GM23338 (cell line): ENCODE measurements around the gene CA7. TPM values are rescaled to one million over a fixed set of nuclear protein-coding genes. Genes with fewer than 3 reads are reported as not detected.

Experiments
- ATAC-seq: fragments of 200-7000 bp; cut with Tn5 transposase; 3 replicates; pipeline ENCODE4 v1.9.1; 2020
- DNase-seq: peaks from one replicate; pipeline ENCODE4 v3.0.0-alpha.2; 2015; ENCODE audit warnings: low spot score
- H2AFZ ChIP-seq: fragments of 200-600 bp; sonication (generic); 2 replicates; pipeline ENCODE4 v1.8.0; 2016; ENCODE audit warnings: antibody characterized with exemption, mild to moderate bottlenecking, moderate library complexity
- H3F3A ChIP-seq: fragments of 200-600 bp; sonication (generic); replicated peaks from 2 replicates; pipeline ENCODE4 v1.8.0; 2017; ENCODE audit warnings: antibody characterized with exemption, mixed run types, low read depth
- H3K27ac ChIP-seq: fragments of 200-600 bp; sonication (generic); 2 replicates; pipeline ENCODE4 v1.6.1; 2016; ENCODE audit warnings: low read depth
- H3K27me3 ChIP-seq: fragments of 200-600 bp; sonication (generic); 2 replicates; pipeline ENCODE4 v1.8.0; 2016; ENCODE audit warnings: mild to moderate bottlenecking, mixed run types, moderate library complexity; ENCODE audit not compliant: insufficient read depth
- H3K36me3 ChIP-seq: fragments of 200-600 bp; sonication (generic); 2 replicates; pipeline ENCODE4 v1.8.0; 2016; ENCODE audit warnings: mild to moderate bottlenecking; ENCODE audit not compliant: insufficient read depth
- H3K4me1 ChIP-seq: fragments of 200-600 bp; sonication (generic); 2 replicates; pipeline ENCODE4 v1.8.0; 2016; ENCODE audit warnings: mild to moderate bottlenecking, moderate library complexity; ENCODE audit not compliant: insufficient read depth
- H3K4me2 ChIP-seq: fragments of 200-600 bp; sonication (generic); 2 replicates; pipeline ENCODE4 v1.7.1; 2017; ENCODE audit warnings: mixed run types
- H3K4me3 ChIP-seq: fragments of 200-600 bp; sonication (generic); 2 replicates; pipeline ENCODE4 v1.6.1; 2016; ENCODE audit warnings: mixed run types
- H3K79me2 ChIP-seq: fragments of 200-600 bp; sonication (generic); replicated peaks from 2 replicates; pipeline ENCODE4 v1.8.0; 2017; ENCODE audit warnings: mild to moderate bottlenecking; ENCODE audit not compliant: insufficient read depth
- H3K9me2 ChIP-seq: fragments of 200-600 bp; sonication (generic); 2 replicates; pipeline ENCODE4 v1.8.0; 2017; ENCODE audit not compliant: insufficient read depth
- H4K20me1 ChIP-seq: fragments of 200-600 bp; sonication (generic); replicated peaks from 2 replicates; pipeline ENCODE4 v1.8.0; 2017; ENCODE audit warnings: mild to moderate bottlenecking; ENCODE audit not compliant: insufficient read depth
- H3K27ac Mint-ChIP-seq: 2 replicates; pipeline ENCODE4 v1.8.0; 2020; ENCODE audit warnings: inconsistent platforms, mild to moderate bottlenecking, moderate library complexity, mixed read lengths
- H3K27me3 Mint-ChIP-seq: 3 replicates; pipeline ENCODE4 v1.8.0; 2022; ENCODE audit warnings: low read depth, mild to moderate bottlenecking, moderate library complexity, mixed read lengths, inconsistent platforms; ENCODE audit not compliant: insufficient read depth, poor library complexity
- H3K36me3 Mint-ChIP-seq: 3 replicates; pipeline ENCODE4 v1.8.0; 2021; ENCODE audit warnings: low read depth, mild to moderate bottlenecking, inconsistent platforms, moderate library complexity, mixed read lengths
- H3K4me1 Mint-ChIP-seq: 3 replicates; pipeline ENCODE4 v1.8.0; 2020; ENCODE audit warnings: mild to moderate bottlenecking, inconsistent platforms, mixed read lengths
- H3K4me3 Mint-ChIP-seq: 3 replicates; pipeline ENCODE4 v1.8.0; 2021; ENCODE audit warnings: moderate library complexity, mild to moderate bottlenecking, inconsistent platforms, mixed read lengths
- H3K9me3 Mint-ChIP-seq: 3 replicates; pipeline ENCODE4 v1.8.0; 2020; ENCODE audit warnings: moderate library complexity, mild to moderate bottlenecking, inconsistent platforms, mixed read lengths
- CREB1 ChIP-seq: fragments of 250-450 bp; sonication (Bioruptor Pico); IDR thresholded peaks from 2 replicates; pipeline ENCODE4 v1.5.0; 2020; ENCODE audit warnings: low read depth, mild to moderate bottlenecking, moderate library complexity
- CTCF ChIP-seq, 2 experiments: fragments of 200-600 bp in 1 of 2; sonication (generic) in 1 of 2; conservative IDR thresholded peaks; 2 replicates each; pipeline versions ENCODE4 v1.5.1 to v1.6.1; 2016 to 2017; ENCODE audit warnings: antibody characterized with exemption in 2 of 2, low read depth in 2 of 2, mild to moderate bottlenecking in 2 of 2, moderate library complexity in 1 of 2
- ETS1 ChIP-seq: IDR thresholded peaks from 2 replicates; pipeline ENCODE4 v1.6.1; 2016; ENCODE audit warnings: antibody characterized with exemption
- EZH2 ChIP-seq: fragments of 200-600 bp; sonication (generic); IDR thresholded peaks from one replicate; pipeline ENCODE4 v1.8.0; 2017; ENCODE audit warnings: antibody characterized with exemption, mild to moderate bottlenecking, low read depth; ENCODE audit not compliant: unreplicated experiment
- EZH2phosphoT487 ChIP-seq: fragments of 200-600 bp; sonication (generic); IDR thresholded peaks from one replicate; pipeline ENCODE4 v1.8.1; 2018; ENCODE audit warnings: antibody characterized with exemption; ENCODE audit not compliant: unreplicated experiment
- JUNB ChIP-seq: IDR thresholded peaks from one replicate; pipeline ENCODE4 v1.6.1; 2016; ENCODE audit warnings: antibody characterized with exemption; ENCODE audit not compliant: unreplicated experiment
- NANOG ChIP-seq: IDR thresholded peaks from 2 replicates; pipeline ENCODE4 v1.6.1; 2016; ENCODE audit warnings: antibody characterized with exemption, borderline replicate concordance
- POLR2AphosphoS5 ChIP-seq: IDR thresholded peaks from 2 replicates; pipeline ENCODE4 v1.6.1; 2016; ENCODE audit warnings: antibody characterized with exemption, low read depth
- REST ChIP-seq: IDR thresholded peaks from one replicate; pipeline ENCODE4 v1.6.1; 2018; ENCODE audit warnings: antibody characterized with exemption; ENCODE audit not compliant: unreplicated experiment
- ZNF114 ChIP-seq: fragments of 250-450 bp; sonication (Bioruptor Pico); IDR thresholded peaks from 2 replicates; pipeline ENCODE4 v1.5.0; 2020; ENCODE audit warnings: mild to moderate bottlenecking, moderate library complexity
- ZNF331 ChIP-seq: fragments of 250-450 bp; sonication (Bioruptor Pico); IDR thresholded peaks from 2 replicates; pipeline ENCODE4 v1.5.0; 2020; ENCODE audit warnings: low read depth, mild to moderate bottlenecking, moderate library complexity
- polyA plus RNA-seq: library from polyadenylated mRNA; unstranded; fragments of >200 nt; fragmentation: Nextera tagmentation; extraction: Ambion mirVana; gene quantifications from 2 replicates; pipeline ENCODE4 v1.2.1, GENCODE V29; 2016
- total RNA-seq: library from RNA; depleted of rRNA; stranded (reverse); fragments of >200 nt; shearing (Covaris generic); gene quantifications from 2 replicates; pipeline ENCODE4 v1.2.3, GENCODE V29; 2014

CA7 gene
- total and polyA plus RNA-seq, 2 experiments from 2014 or later = 2.1 to 2.8 TPM

- DNase-seq (no peak), ATAC-seq (no peak)
- H3K4me2 ChIP-seq = no peak overlapping the region
- H3K4me1 ChIP-seq = no peaks in the 10 kb centered on the region
- no peak overlapping the region for H2AFZ ChIP-seq
- H3K27me3 Mint-ChIP-seq = peaks cover 2% of the 10 kb centered on the region
- H3K9me2 ChIP-seq = no peaks in the 10 kb centered on the region
- no peaks in the 10 kb centered on the region for H3K36me3 ChIP-seq
- H3K4me1 Mint-ChIP-seq = no peaks in the 10 kb centered on the region
- H3K27ac Mint-ChIP-seq = no peak overlapping the region
- no peak overlapping the region for H3K4me3 Mint-ChIP-seq
- H3K4me3 ChIP-seq = no peak overlapping the region
- H3F3A ChIP-seq = no peaks in the 10 kb centered on the region
- no peaks in the 10 kb centered on the region for H3K9me3 Mint-ChIP-seq
- no peak overlapping the region for H3K27ac ChIP-seq
- no peaks in the 10 kb centered on the region for H3K79me2 ChIP-seq
- no peaks in the 10 kb centered on the region for H3K36me3 Mint-ChIP-seq
- H4K20me1 ChIP-seq = no peaks in the 10 kb centered on the region
- no peaks in the 10 kb centered on the region for H3K27me3 ChIP-seq
- TF ChIP-seq JUNB (no peak), CREB1 (CRISPR knock-in tag) (no peak)
These were observed 12.0 kb downstream of the CA7 start for GRCh38 chr16:66856184-66856730.

- Histone ChIP-seq H3K9me2 (no peaks in the 10 kb centered on the region), H3K36me3 (no peaks in the 10 kb centered on the region), H3K27me3 (no peaks in the 10 kb centered on the region), H3K4me3 (no peak overlapping the region), H3K27ac (no peak overlapping the region), H3K79me2 (no peaks in the 10 kb centered on the region), H3K4me1 (no peaks in the 10 kb centered on the region), H3K4me2 (no peak overlapping the region), H2AFZ (no peak overlapping the region), H4K20me1 (no peaks in the 10 kb centered on the region), H3F3A (no peaks in the 10 kb centered on the region)
- Mint-ChIP-seq H3K9me3 (no peaks in the 10 kb centered on the region), H3K27ac (no peak overlapping the region), H3K4me1 (no peaks in the 10 kb centered on the region), H3K4me3 (no peak overlapping the region), H3K27me3 (peaks cover 2% of the 10 kb centered on the region), H3K36me3 (no peaks in the 10 kb centered on the region)
- no peak for DNase-seq
- ATAC-seq = no peak
- TF ChIP-seq ETS1 (no peak), ZNF331 (CRISPR knock-in tag) (no peak), JUNB (no peak), ZNF114 (CRISPR knock-in tag) (no peak), NANOG (no peak), POLR2AphosphoS5 (no peak), CTCF (conservative IDR thresholded peaks at IDR 0.05; ENCODE audit: low read depth in 2 of 2) (no peak), EZH2 (no peak), REST (no peak), EZH2phosphoT487 (no peak), CREB1 (CRISPR knock-in tag) (no peak)
These were observed 12.6 kb downstream of the CA7 start for GRCh38 chr16:66856801-66857200.
